ENCODE results near the gene BEAN1.
A peak's percentile ranks its signal among the peaks of the same experiment; 100 is the strongest.

The BEAN1 gene

DNA sequence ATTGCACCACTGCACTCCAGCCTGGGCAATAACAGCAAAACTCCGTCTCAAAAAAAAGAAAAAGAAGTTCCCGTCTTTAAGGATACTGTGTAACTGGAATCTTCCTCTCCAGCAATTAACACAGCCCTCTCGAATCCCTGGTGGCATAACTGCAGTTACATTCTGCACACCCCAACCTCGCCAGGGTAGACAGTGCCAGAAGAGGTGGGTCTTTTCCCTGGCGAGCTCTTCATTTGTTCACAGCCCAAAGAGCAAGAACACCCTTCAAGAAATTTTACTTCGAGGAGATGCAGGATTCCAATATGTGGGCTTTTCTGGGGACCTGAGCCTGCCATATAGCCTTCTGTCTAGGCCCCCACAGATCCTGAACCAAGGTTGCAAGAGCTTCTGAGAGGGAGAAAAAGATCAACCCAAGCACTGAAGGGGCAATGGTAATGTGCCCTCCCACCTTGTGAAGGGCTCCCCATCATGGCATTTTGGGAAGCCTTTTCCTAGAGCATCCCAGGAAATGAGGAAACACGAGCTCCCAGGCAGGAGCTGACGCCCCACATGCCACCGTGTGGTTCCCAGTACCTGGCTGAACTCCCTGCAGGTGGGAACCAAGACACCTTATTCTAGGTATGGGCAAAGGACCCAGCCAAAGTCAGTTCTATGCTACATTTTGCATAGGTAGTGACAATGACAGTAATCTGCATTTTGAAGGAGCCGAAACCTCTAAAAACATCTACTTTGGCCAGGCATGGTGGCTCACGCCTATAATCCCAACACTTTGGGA, 95.9 kb downstream of the BEAN1 start:
- H3K4me3 ChIP-seq (ENCODE audit: low read depth, low read length) = no peak overlapping the region
- TF ChIP-seq MYC (IDR thresholded peaks at IDR 0.05; ENCODE audit: low read depth, low read length) = no peak
- TF ChIP-seq, protein P1, sequence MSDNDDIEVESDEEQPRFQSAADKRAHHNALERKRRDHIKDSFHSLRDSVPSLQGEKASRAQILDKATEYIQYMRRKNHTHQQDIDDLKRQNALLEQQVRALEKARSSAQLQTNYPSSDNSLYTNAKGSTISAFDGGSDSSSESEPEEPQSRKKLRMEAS (IDR thresholded peaks at IDR 0.05; ENCODE audit: low read depth, low read length) = no peak
- no peak for TF ChIP-seq POLR2A (IDR thresholded peaks at IDR 0.05; ENCODE audit: extremely low read depth, insufficient read length)
- TF ChIP-seq, protein P2, sequence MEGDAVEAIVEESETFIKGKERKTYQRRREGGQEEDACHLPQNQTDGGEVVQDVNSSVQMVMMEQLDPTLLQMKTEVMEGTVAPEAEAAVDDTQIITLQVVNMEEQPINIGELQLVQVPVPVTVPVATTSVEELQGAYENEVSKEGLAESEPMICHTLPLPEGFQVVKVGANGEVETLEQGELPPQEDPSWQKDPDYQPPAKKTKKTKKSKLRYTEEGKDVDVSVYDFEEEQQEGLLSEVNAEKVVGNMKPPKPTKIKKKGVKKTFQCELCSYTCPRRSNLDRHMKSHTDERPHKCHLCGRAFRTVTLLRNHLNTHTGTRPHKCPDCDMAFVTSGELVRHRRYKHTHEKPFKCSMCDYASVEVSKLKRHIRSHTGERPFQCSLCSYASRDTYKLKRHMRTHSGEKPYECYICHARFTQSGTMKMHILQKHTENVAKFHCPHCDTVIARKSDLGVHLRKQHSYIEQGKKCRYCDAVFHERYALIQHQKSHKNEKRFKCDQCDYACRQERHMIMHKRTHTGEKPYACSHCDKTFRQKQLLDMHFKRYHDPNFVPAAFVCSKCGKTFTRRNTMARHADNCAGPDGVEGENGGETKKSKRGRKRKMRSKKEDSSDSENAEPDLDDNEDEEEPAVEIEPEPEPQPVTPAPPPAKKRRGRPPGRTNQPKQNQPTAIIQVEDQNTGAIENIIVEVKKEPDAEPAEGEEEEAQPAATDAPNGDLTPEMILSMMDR (IDR thresholded peaks at IDR 0.05; ENCODE audit: low read depth, low read length) = no peak
- DNase-seq (ENCODE audit: low read depth) = no peak

DNA sequence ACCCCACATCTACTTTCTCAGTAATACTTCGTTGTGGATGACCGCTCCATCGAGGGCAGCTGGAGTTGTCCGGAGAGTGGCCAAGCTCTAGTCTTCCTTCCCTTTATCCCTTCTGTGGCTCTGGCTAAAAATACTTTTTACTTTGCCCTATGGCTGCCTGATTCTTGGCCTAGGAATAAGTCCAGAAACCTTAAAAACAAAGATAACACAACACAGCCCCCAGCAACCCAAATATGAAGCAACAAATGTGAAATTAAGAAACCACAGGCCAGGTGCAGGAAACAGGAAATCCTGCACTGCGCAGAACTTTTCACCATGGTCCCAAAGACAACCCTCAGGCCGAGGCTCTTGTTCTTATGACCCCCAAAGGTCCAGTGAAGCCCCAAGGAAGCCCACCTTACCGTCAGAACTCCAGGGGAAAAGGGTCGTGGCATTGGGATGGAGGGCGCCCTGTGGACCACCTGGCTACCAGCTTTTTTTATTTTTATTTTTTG, 96.8 kb downstream of the BEAN1 start:
- DNase-seq (ENCODE audit: low read depth) = peak; percentile 89

DNA sequence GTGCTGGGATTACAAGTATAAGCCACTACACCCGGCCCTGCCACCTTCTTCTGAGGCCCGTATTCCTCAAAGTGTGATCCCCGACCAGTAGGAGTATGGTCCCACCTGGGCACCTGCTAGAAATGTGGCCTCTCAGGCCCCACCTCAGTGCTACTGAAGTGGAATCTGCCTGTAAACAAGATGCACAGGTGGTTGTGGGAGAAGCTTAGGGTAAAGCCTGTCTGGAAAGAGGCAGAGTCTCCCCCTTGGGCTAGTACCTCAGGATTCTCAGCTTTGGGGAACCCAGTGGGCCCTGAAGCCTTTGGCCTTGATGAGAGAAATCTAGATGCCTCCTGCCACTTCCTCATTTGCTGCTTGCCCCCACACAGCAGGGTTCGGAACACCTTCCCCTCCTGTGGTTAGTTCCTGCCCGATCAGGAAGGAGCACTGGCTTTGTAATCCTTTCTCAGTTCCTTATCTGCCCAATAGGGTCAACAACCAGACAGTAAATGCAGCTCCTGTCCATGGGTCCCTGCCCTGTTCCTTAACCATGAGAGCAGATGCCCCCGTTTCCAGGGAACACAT, 97.6 kb downstream of the BEAN1 start:
- peak overlapping the region; percentile 21 for H3K4me3 ChIP-seq (ENCODE audit: low read depth, low read length)
- peak; percentile 99 for DNase-seq (ENCODE audit: low read depth)
- TF ChIP-seq MYC (IDR thresholded peaks at IDR 0.05; ENCODE audit: low read depth, low read length) = 0 out of 2 replicates have a peak, but pooled peaks have one; percentile 32
- TF ChIP-seq, protein P1 (IDR thresholded peaks at IDR 0.05; ENCODE audit: low read depth, low read length) = no peak; the same call in 1 of the 2 replicates
- TF ChIP-seq, protein P2 (IDR thresholded peaks at IDR 0.05; ENCODE audit: low read depth, low read length) = peak; percentile 1
- no peak for TF ChIP-seq POLR2A (IDR thresholded peaks at IDR 0.05; ENCODE audit: extremely low read depth, insufficient read length)

More for the DNA sequence above, 96.8 kb downstream of the BEAN1 start:
- TF ChIP-seq MYC (IDR thresholded peaks at IDR 0.05; ENCODE audit: low read depth, low read length) (0 out of 2 replicates have a peak, but pooled peaks have one; percentile 37), POLR2A (IDR thresholded peaks at IDR 0.05; ENCODE audit: extremely low read depth, insufficient read length) (no peak)
- H3K4me3 ChIP-seq (ENCODE audit: low read depth, low read length) = no peak overlapping the region

DNA sequence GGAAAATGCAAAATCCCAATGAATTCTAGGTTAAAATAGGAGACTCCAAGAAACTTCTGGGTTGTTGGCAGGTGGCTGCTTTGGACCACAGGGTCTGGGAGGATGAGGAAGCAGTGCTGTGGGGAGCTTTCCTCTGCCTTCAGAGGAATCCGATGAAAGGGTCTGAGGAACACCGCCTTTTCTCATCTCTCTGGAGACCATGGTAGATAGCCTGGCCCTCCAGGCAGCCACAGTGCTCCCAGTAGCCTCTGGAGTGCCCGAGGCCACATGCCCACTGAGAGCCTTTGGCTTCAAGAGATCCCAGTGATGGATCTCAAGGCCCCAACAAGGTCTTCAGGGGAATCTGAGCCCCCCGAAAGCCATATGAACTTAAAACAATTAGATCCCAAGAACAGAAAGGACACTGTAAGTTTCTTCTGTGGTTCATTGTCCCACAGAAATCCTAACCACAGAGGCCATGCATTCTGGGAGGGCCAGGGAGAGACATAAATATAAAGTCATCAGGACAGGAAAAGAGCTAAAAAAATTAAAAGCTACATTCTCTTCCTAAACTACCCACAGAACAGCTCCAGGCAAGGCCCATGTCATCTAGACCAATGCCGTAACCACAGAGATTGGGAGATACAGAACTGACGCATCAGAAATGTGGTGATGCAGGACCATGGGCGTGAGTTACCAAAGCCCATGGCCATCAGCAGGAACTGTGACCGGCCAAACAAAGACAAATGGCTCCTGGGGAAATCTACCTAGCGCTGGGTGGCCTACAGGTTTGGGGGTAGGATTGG, 98.5 kb downstream of the BEAN1 start:
- DNase-seq (ENCODE audit: low read depth) = peak; percentile 86
- H3K4me3 ChIP-seq (ENCODE audit: low read depth, low read length) = no peak overlapping the region
- TF ChIP-seq, protein P1 (IDR thresholded peaks at IDR 0.05; ENCODE audit: low read depth, low read length) = no peak
- TF ChIP-seq, protein P2 (IDR thresholded peaks at IDR 0.05; ENCODE audit: low read depth, low read length) = no peak
- TF ChIP-seq POLR2A (IDR thresholded peaks at IDR 0.05; ENCODE audit: extremely low read depth, insufficient read length) (no peak), MYC (IDR thresholded peaks at IDR 0.05; ENCODE audit: low read depth, low read length) (no peak)

DNA sequence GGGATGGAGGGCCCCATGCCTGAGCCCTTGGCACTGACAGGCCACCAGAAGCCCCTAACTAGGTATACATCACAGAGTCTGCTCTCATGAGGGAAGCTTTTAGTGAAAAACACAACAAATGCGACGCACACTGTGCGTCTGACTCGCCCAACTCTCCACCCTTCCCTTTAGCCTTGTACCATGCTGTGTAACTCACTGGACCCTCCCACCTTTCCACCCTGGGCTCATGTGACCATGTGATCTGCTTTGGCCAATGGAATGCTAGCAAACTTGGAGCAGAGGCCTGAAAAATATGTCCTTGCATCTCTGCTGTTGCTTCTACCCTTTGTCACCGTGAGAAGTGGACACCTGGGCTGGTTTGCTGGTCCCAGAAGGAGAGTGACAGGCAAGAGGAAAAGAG, 101.2 kb downstream of the BEAN1 start:
- no peak for DNase-seq (ENCODE audit: low read depth)
- no peak overlapping the region for H3K4me3 ChIP-seq (ENCODE audit: low read depth, low read length)
- TF ChIP-seq, protein P2 (IDR thresholded peaks at IDR 0.05; ENCODE audit: low read depth, low read length) = no peak
- TF ChIP-seq POLR2A (IDR thresholded peaks at IDR 0.05; ENCODE audit: extremely low read depth, insufficient read length) (no peak), MYC (IDR thresholded peaks at IDR 0.05; ENCODE audit: low read depth, low read length) (no peak)
- TF ChIP-seq, protein P1 (IDR thresholded peaks at IDR 0.05; ENCODE audit: low read depth, low read length) = no peak

Measured in NB4 (cell line).